GM12865 (cell line): ENCODE results near the gene C22orf31.

Experiments
- DNase-seq: peaks from one replicate; pipeline ENCODE4 v3.0.0; 2010; ENCODE audit warnings: low read depth
- H3K4me3 ChIP-seq: 2 replicates; pipeline ENCODE4 v1.5.1; 2011; ENCODE audit warnings: mild to moderate bottlenecking, low read depth, low read length, control low read depth
- CTCF ChIP-seq: IDR thresholded peaks from 2 replicates; pipeline ENCODE4 v1.5.1; 2011; ENCODE audit warnings: low read length, control low read depth, low read depth, inconsistent platforms; ENCODE audit not compliant: insufficient read depth; ENCODE audit errors: missing control alignments

C22orf31 gene

GRCh38 chr22:29102300-29102699 lies 40.7 kb upstream of the C22orf31 start:
- H3K4me3 ChIP-seq = no peak overlapping the region
- TF ChIP-seq CTCF = no peak
- DNase-seq = no peak

DNA sequence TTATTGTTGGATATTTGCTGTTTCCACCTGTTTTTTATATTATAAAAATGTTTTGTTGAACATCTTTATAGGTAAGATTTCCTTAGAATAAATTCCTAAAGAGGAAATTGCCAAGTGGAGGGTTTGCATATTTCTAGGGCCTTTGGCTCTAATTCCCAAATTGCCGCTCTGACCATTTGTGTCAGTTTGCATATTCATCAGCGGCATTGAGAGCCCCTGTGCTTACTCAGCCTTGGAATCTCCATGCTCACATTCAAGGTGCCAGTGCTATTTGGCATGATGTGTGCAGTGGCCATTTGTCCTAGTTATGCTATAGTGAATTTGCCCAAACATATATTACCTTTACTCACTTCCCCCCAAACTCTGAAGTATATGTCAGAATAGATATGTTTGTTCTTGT lies 36.7 kb upstream of the C22orf31 start:
- TF ChIP-seq CTCF = no peak
- DNase-seq = no peak
- H3K4me3 ChIP-seq = no peak overlapping the region

GRCh38 chr22:29096736-29097669 lies 35.4 kb upstream of the C22orf31 start:
- DNase-seq = no peak
- TF ChIP-seq CTCF = no peak
- H3K4me3 ChIP-seq = no peak overlapping the region

- DNase-seq = no peak
- no peak overlapping the region for H3K4me3 ChIP-seq
- no peak for TF ChIP-seq CTCF
Observed at GRCh38 chr22:29095459-29095858, 33.8 kb upstream of the C22orf31 start.

DNA sequence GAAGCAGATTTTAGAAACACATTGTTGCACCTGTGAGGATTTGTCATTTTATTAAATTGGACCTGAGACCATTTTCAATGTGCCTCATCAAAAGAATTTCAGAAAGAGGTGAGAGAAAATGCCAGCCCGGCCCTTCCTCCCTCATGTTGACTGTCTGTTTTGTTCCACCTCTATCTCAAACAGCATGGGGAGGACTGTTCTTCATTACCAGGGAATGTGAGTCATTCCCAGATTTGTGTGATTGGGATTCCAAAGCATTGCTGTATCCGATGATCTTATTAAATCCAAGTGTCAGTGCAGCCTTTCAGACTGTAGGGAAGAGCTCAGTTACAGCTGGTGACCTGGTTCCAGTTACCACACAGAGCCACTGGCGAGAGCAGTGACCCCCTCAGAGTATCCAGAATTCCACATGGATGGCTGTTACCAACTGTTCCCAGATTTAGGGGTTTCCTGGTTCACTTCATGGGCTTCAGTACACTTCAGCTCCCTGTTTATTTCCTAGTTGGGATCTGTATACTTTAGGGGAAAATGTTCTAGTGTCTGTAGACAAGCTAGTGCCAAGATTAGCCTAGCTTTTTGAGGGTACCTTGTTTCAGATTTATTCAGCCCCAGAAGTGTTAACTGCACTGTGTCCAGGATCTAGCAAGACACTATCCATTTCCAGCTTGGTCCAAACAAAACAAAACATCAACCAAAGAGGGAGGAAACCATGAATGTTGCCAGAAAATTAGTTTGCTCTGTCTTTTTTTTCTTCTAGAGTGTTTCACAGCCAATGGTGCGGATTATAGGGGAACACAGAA lies 32.1 kb upstream of the C22orf31 start:
- no peak for DNase-seq
- TF ChIP-seq CTCF = no peak

DNA sequence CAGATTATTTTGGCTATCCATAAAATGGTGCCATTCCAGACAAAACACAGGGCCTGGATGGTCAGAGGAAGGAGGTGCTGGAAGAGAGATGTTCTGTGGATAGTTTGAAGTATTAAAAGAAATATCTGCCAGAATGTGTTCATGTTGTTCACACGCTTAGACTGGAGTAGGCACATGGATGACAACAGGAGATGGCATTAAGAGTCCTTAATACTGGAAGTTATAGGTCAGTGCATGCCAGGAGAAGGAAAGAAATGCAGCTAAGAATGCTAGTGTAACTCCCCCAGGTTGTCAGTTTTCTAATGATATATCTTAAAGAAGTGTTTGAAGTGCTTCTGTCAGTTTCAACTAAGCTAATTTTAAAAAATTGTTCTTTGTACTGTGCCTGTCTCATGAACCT lies 31.4 kb upstream of the C22orf31 start:
- no peak for TF ChIP-seq CTCF
- H3K4me3 ChIP-seq = no peak overlapping the region

More for the DNA sequence above, 32.1 kb upstream of the C22orf31 start:
- H3K4me3 ChIP-seq = no peak overlapping the region

More for the DNA sequence above, 31.4 kb upstream of the C22orf31 start:
- no peak for DNase-seq
